ENCODE results near the gene PATL1. TPM values are rescaled to one million over a fixed set of nuclear protein-coding genes. Genes with fewer than 3 reads are reported as not detected.

Gene PATL1
- total and polyA plus RNA-seq, 2 experiments from 2014 or later = 12.9 to 19.6 TPM

DNA sequence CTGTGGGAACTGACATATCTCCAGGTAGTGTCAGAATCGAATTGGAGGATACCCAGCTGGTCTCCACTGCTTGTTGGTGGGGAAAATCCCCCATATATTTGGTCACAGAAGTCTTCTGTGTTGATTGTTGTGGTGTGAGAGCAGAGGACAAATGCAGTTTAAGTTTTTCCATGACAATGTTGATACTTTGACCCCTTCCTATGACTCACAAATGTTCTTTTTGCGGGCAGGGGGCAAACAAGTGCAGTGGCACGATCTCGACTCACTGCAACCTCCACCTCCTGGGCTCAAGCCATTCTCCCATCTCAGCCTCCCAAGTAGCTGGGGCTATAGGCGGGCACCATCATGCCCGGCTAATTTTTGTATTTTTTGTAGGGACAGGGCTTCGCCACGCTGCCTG, 7.4 kb upstream of the PATL1 start:
- ATAC-seq = no peak
- H3K4me2 ChIP-seq = no peak overlapping the region
- TF ChIP-seq EZH2phosphoT487 (IDR thresholded peaks at IDR 0.05; ENCODE audit: unreplicated experiment) (no peak), EZH2 (IDR thresholded peaks at IDR 0.05; ENCODE audit: low read depth, unreplicated experiment) (no peak), ZNF331 (CRISPR knock-in tag; IDR thresholded peaks at IDR 0.05; ENCODE audit: low read depth) (no peak), CTCF (conservative IDR thresholded peaks at IDR 0.05; ENCODE audit: low read depth in 2 of 2) (no peak), CREB1 (CRISPR knock-in tag; IDR thresholded peaks at IDR 0.05; ENCODE audit: low read depth) (no peak), STAT1 (IDR thresholded peaks at IDR 0.05; ENCODE audit: unreplicated experiment) (no peak), ETS1 (IDR thresholded peaks at IDR 0.05) (no peak), JUNB (IDR thresholded peaks at IDR 0.05; ENCODE audit: unreplicated experiment) (no peak), REST (IDR thresholded peaks at IDR 0.05; ENCODE audit: unreplicated experiment) (no peak), ZNF114 (CRISPR knock-in tag; IDR thresholded peaks at IDR 0.05) (no peak), NANOG (IDR thresholded peaks at IDR 0.05; ENCODE audit: borderline replicate concordance) (no peak)
- TF ChIP-seq, protein P1, sequence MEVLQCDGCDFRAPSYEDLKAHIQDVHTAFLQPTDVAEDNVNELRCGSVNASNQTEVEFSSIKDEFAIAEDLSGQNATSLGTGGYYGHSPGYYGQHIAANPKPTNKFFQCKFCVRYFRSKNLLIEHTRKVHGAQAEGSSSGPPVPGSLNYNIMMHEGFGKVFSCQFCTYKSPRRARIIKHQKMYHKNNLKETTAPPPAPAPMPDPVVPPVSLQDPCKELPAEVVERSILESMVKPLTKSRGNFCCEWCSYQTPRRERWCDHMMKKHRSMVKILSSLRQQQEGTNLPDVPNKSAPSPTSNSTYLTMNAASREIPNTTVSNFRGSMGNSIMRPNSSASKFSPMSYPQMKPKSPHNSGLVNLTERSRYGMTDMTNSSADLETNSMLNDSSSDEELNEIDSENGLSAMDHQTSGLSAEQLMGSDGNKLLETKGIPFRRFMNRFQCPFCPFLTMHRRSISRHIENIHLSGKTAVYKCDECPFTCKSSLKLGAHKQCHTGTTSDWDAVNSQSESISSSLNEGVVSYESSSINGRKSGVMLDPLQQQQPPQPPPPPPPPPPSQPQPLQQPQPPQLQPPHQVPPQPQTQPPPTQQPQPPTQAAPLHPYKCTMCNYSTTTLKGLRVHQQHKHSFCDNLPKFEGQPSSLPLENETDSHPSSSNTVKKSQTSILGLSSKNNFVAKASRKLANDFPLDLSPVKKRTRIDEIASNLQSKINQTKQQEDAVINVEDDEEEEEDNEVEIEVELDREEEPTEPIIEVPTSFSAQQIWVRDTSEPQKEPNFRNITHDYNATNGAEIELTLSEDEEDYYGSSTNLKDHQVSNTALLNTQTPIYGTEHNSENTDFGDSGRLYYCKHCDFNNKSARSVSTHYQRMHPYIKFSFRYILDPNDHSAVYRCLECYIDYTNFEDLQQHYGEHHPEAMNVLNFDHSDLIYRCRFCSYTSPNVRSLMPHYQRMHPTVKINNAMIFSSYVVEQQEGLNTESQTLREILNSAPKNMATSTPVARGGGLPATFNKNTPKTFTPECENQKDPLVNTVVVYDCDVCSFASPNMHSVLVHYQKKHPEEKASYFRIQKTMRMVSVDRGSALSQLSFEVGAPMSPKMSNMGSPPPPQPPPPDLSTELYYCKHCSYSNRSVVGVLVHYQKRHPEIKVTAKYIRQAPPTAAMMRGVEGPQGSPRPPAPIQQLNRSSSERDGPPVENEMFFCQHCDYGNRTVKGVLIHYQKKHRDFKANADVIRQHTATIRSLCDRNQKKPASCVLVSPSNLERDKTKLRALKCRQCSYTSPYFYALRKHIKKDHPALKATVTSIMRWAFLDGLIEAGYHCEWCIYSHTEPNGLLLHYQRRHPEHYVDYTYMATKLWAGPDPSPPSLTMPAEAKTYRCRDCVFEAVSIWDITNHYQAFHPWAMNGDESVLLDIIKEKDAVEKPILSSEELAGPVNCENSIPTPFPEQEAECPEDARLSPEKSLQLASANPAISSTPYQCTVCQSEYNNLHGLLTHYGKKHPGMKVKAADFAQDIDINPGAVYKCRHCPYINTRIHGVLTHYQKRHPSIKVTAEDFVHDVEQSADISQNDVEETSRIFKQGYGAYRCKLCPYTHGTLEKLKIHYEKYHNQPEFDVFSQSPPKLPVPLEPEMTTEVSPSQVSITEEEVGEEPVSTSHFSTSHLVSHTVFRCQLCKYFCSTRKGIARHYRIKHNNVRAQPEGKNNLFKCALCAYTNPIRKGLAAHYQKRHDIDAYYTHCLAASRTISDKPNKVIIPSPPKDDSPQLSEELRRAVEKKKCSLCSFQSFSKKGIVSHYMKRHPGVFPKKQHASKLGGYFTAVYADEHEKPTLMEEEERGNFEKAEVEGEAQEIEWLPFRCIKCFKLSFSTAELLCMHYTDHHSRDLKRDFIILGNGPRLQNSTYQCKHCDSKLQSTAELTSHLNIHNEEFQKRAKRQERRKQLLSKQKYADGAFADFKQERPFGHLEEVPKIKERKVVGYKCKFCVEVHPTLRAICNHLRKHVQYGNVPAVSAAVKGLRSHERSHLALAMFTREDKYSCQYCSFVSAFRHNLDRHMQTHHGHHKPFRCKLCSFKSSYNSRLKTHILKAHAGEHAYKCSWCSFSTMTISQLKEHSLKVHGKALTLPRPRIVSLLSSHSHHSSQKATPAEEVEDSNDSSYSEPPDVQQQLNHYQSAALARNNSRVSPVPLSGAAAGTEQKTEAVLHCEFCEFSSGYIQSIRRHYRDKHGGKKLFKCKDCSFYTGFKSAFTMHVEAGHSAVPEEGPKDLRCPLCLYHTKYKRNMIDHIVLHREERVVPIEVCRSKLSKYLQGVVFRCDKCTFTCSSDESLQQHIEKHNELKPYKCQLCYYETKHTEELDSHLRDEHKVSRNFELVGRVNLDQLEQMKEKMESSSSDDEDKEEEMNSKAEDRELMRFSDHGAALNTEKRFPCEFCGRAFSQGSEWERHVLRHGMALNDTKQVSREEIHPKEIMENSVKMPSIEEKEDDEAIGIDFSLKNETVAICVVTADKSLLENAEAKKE (CRISPR knock-in tag; IDR thresholded peaks at IDR 0.05) = no peak
- H3K36me3 ChIP-seq (ENCODE audit: insufficient read depth) = no peaks in the 10 kb centered on the region
- H3K4me1 ChIP-seq (ENCODE audit: insufficient read depth) = 0 out of 2 replicates have a peak, but pooled peaks cover 2% of the 10 kb centered on the region
- H2AFZ ChIP-seq = no peak overlapping the region
- Mint-ChIP-seq H3K9me3 (no peaks in the 10 kb centered on the region), H3K27ac (no peak overlapping the region), H3K4me3 (no peak overlapping the region), H3K27me3 (ENCODE audit: insufficient read depth, low read depth, poor library complexity) (no peaks in the 10 kb centered on the region), H3K4me1 (no peaks in the 10 kb centered on the region), H3K36me3 (ENCODE audit: low read depth) (no peaks in the 10 kb centered on the region)
- H3K27me3 ChIP-seq (ENCODE audit: insufficient read depth) = no peaks in the 10 kb centered on the region
- no peaks in the 10 kb centered on the region for H3K9me2 ChIP-seq (ENCODE audit: insufficient read depth)
- DNase-seq (ENCODE audit: low spot score) = no peak
- no peak overlapping the region for H3K27ac ChIP-seq (ENCODE audit: low read depth)
- no peaks in the 10 kb centered on the region for H4K20me1 ChIP-seq (replicated peaks; ENCODE audit: insufficient read depth)
- no peaks in the 10 kb centered on the region for H3K79me2 ChIP-seq (replicated peaks; ENCODE audit: insufficient read depth)
- H3K4me3 ChIP-seq = no peak overlapping the region
- no peaks in the 10 kb centered on the region for H3F3A ChIP-seq (replicated peaks; ENCODE audit: low read depth)
